ENCODE measurements around the gene MET. TPM values are rescaled to one million over a fixed set of nuclear protein-coding genes. Genes with fewer than 3 reads are reported as not detected.

The MET gene
- total and polyA plus RNA-seq, 2 donors (not counting 3 experiments of a cell fraction or from before 2014, with no cell fraction given) = 21.1 to 44.5 TPM

- H3K9me1 ChIP-seq (replicated peaks; ENCODE audit: control insufficient read depth, extremely low read depth, insufficient read depth, low read length) = no peaks in the 10 kb centered on the region
Measured at GRCh38 chr7:116771640-116772039, 99.6 kb downstream of the MET start.

More at GRCh38 chr7:116771640-116772039, 99.6 kb downstream of the MET start:
- no peak for TF ChIP-seq MYC (IDR thresholded peaks at IDR 0.05; ENCODE audit: low read depth, low read length)
- TF ChIP-seq, protein P1, sequence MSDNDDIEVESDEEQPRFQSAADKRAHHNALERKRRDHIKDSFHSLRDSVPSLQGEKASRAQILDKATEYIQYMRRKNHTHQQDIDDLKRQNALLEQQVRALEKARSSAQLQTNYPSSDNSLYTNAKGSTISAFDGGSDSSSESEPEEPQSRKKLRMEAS (IDR thresholded peaks at IDR 0.05; ENCODE audit: insufficient read depth, insufficient read length) = no peak
- no peak for TF ChIP-seq POLR2A (IDR thresholded peaks at IDR 0.05; ENCODE audit: low read depth, low read length)
- no peak for TF ChIP-seq GATA2 (IDR thresholded peaks at IDR 0.05; ENCODE audit: insufficient read depth, insufficient read length, low read depth, low read length)
- TF ChIP-seq CTCF (IDR thresholded peaks at IDR 0.05; ENCODE audit: extremely low read depth in 1 of 2, insufficient read depth in 1 of 2, low read depth in 1 of 2, low read length in 2 of 2) = no peak
- TF ChIP-seq JUN (IDR thresholded peaks at IDR 0.05; ENCODE audit: borderline replicate concordance, insufficient read depth, insufficient read length, low read depth) = no peak
- no peak for TF ChIP-seq FOS (IDR thresholded peaks at IDR 0.05; ENCODE audit: borderline replicate concordance, insufficient read depth, low read length)
- no peak for TF ChIP-seq POLR2AphosphoS5 (IDR thresholded peaks at IDR 0.05; ENCODE audit: insufficient read depth, low read depth, low read length)
- TF ChIP-seq EZH2 (IDR thresholded peaks at IDR 0.05; ENCODE audit: borderline replicate concordance, low read depth, low read length, severe bottlenecking) = no peak
- H3K9me3 ChIP-seq (replicated peaks; ENCODE audit: control insufficient read depth, insufficient read depth, low read length) = no peaks in the 10 kb centered on the region
- FAIRE-seq = no peak
- no peak overlapping the region for H2AFZ ChIP-seq (ENCODE audit: low read depth, low read length)
- H3K4me1 ChIP-seq (ENCODE audit: control insufficient read depth, extremely low read depth, insufficient read depth, low read length) = peaks cover 56% of the 10 kb centered on the region
- peak overlapping the region; percentile 64 for H3K27ac ChIP-seq (ENCODE audit: insufficient read depth, low read depth, low read length)
- no peaks in the 10 kb centered on the region for H3K27me3 ChIP-seq (ENCODE audit: control insufficient read depth in 2 of 2, insufficient read depth in 2 of 2, low read length in 2 of 2)
- H3K36me3 ChIP-seq (ENCODE audit: control insufficient read depth in 2 of 2, extremely low read depth in 1 of 2, insufficient read depth in 2 of 2, low read length in 2 of 2) = peaks cover 0 to 12% of the 10 kb centered on the region in 2 experiments
- H3K79me2 ChIP-seq (ENCODE audit: control insufficient read depth, insufficient read depth, low read length) = no peaks in the 10 kb centered on the region
- BruUV-seq (replicated peaks) = no TSS peak
- no peaks in the 10 kb centered on the region for H4K20me1 ChIP-seq (replicated peaks; ENCODE audit: control insufficient read depth, extremely low read depth, insufficient read depth, low read length)
- ChIA-PET CTCF (interaction anchor here (0.9 to 1.8 kb wide), 5 partner anchors 16 to 180 kb away, joined by 3 to 11 read pairs (median 4); partner anchors contain the start of gene MET), POLR2A (interaction anchor here (0.5 to 1.3 kb wide), 2 partner anchors 34 to 330 kb away, joined by 4 to 7 read pairs; no protein-coding TSS in a partner anchor)
- no peak for DNase-seq (ENCODE audit: low read depth, low spot score)
- dilution Hi-C loops (cut with MboI; ENCODE audit: extremely low pct_ligation_motif_present, low sequenced_read_pairs) = no loop called here
- H3K4me3 ChIP-seq (replicated peaks in 1 of 3; ENCODE audit: insufficient read depth in 1 of 3, low read depth in 1 of 3, low read length in 3 of 3) = no peak overlapping the region
- intact Hi-C loops (cut with micrococcal nuclease) = loop anchor here (1.0 to 5.0 kb wide), 6 partner anchors 32 to 416 kb away; partner anchors contain the start of gene MET
- peak overlapping the region; percentile 34 for H3K9ac ChIP-seq (replicated peaks; ENCODE audit: extremely low read depth, insufficient read depth, low read length)
- peak overlapping the region; percentile 53 for H3K4me2 ChIP-seq (ENCODE audit: insufficient read depth, low read length)

Measured in endothelial cell of umbilical vein (primary cell).